H9 (cell line): Measurements from ENCODE around the gene RILPL1. TPM values are rescaled to one million over a fixed set of nuclear protein-coding genes. Genes with fewer than 3 reads are reported as not detected.

ENCODE experiments used
- DNase-seq: peaks from one replicate; pipeline ENCODE4 v3.0.0-alpha.2; 2017
- H2AFZ ChIP-seq: one replicate; pipeline ENCODE4 v1.6.1; 2013; ENCODE audit warnings: mild to moderate bottlenecking, low read length, control low read depth, moderate library complexity
- H2AK5ac ChIP-seq: 2 replicates; pipeline ENCODE4 v1.6.1; 2013; ENCODE audit warnings: low read length, control low read depth, mixed read lengths; ENCODE audit not compliant: insufficient read length
- H2BK120ac ChIP-seq: one replicate; pipeline ENCODE4 v1.6.1; 2013; ENCODE audit warnings: low read depth, mild to moderate bottlenecking, low read length, control low read depth, inconsistent platforms; ENCODE audit not compliant: poor library complexity, severe bottlenecking
- H2BK12ac ChIP-seq: 2 replicates; pipeline ENCODE4 v1.6.1; 2013; ENCODE audit warnings: low read length, control low read depth, mixed read lengths, low read depth; ENCODE audit not compliant: insufficient read length
- H2BK15ac ChIP-seq: 2 replicates; pipeline ENCODE4 v1.6.1; 2013; ENCODE audit warnings: low read depth, low read length, control low read depth
- H2BK20ac ChIP-seq: one replicate; pipeline ENCODE4 v1.6.1; 2013; ENCODE audit warnings: low read depth, mild to moderate bottlenecking, low read length, control low read depth, inconsistent platforms; ENCODE audit not compliant: poor library complexity, severe bottlenecking
- H2BK5ac ChIP-seq: 2 replicates; pipeline ENCODE4 v1.6.1; 2013; ENCODE audit warnings: low read length, control low read depth, mixed read lengths; ENCODE audit not compliant: insufficient read length
- H3K14ac ChIP-seq: 2 replicates; pipeline ENCODE4 v1.6.1; 2013; ENCODE audit warnings: low read length, control low read depth; ENCODE audit not compliant: insufficient read depth
- H3K18ac ChIP-seq: 2 replicates; pipeline ENCODE4 v1.6.1; 2013; ENCODE audit warnings: low read depth, mild to moderate bottlenecking, mixed read lengths, low read length, control low read depth; ENCODE audit not compliant: insufficient read length
- H3K23ac ChIP-seq: 2 replicates; pipeline ENCODE4 v1.6.1; 2013; ENCODE audit warnings: low read length, control low read depth, mixed read lengths, low read depth; ENCODE audit not compliant: insufficient read length
- H3K23me2 ChIP-seq: 2 replicates; pipeline ENCODE4 v1.6.1; 2013; ENCODE audit warnings: low read depth, mild to moderate bottlenecking, mixed read lengths, low read length, control low read depth; ENCODE audit not compliant: insufficient read length, poor library complexity, severe bottlenecking
- H3K27ac ChIP-seq: 2 replicates; pipeline ENCODE4 v1.5.1; 2013; ENCODE audit warnings: low read length, control low read depth, mixed read lengths, low read depth; ENCODE audit not compliant: insufficient read length
- H3K27me3 ChIP-seq: 2 replicates; pipeline ENCODE4 v1.6.1; 2013; ENCODE audit warnings: low read length, control low read depth, inconsistent platforms; ENCODE audit not compliant: insufficient read depth
- H3K4ac ChIP-seq: 2 replicates; pipeline ENCODE4 v1.6.1; 2013; ENCODE audit warnings: low read depth, mild to moderate bottlenecking, control low read depth, inconsistent platforms, low read length, moderate library complexity
- H3K4me1 ChIP-seq: 2 replicates; pipeline ENCODE4 v1.6.1; 2013; ENCODE audit warnings: low read length, control low read depth, inconsistent platforms; ENCODE audit not compliant: insufficient read depth
- H3K4me2 ChIP-seq: 2 replicates; pipeline ENCODE4 v1.6.1; 2013; ENCODE audit warnings: low read length, control low read depth, mixed read lengths; ENCODE audit not compliant: insufficient read length, insufficient read depth
- H3K56ac ChIP-seq: 2 replicates; pipeline ENCODE4 v1.6.1; 2013; ENCODE audit warnings: low read depth, mild to moderate bottlenecking, mixed read lengths, low read length, control low read depth; ENCODE audit not compliant: insufficient read length
- H3K79me1 ChIP-seq: 2 replicates; pipeline ENCODE4 v1.6.1; 2013; ENCODE audit warnings: low read depth, mild to moderate bottlenecking, moderate library complexity, low read length, control low read depth, inconsistent platforms; ENCODE audit not compliant: insufficient read depth, poor library complexity, severe bottlenecking
- H3K79me2 ChIP-seq: 2 replicates; pipeline ENCODE4 v1.6.1; 2013; ENCODE audit warnings: low read length, control low read depth, inconsistent platforms; ENCODE audit not compliant: insufficient read depth
- H3K9ac ChIP-seq: 2 replicates; pipeline ENCODE4 v1.6.1; 2013; ENCODE audit warnings: low read length, control low read depth, mixed read lengths; ENCODE audit not compliant: insufficient read length; ENCODE audit errors: extremely low read depth
- H3K9me3 ChIP-seq: one replicate; pipeline ENCODE4 v1.6.1; 2013; ENCODE audit warnings: low read depth, low read length, inconsistent platforms; ENCODE audit not compliant: control insufficient read depth
- H3T11ph ChIP-seq: one replicate; pipeline ENCODE4 v1.6.1; 2013; ENCODE audit warnings: mild to moderate bottlenecking, low read length, control low read depth, inconsistent platforms
- H4K20me1 ChIP-seq: one replicate; pipeline ENCODE4 v1.6.1; 2013; ENCODE audit not compliant: control insufficient read depth, insufficient read length, insufficient read depth
- H4K5ac ChIP-seq: 2 replicates; pipeline ENCODE4 v1.6.1; 2013; ENCODE audit warnings: low read depth, mild to moderate bottlenecking, mixed read lengths, low read length, control low read depth; ENCODE audit not compliant: insufficient read length
- H4K8ac ChIP-seq: replicated peaks from 2 replicates; pipeline ENCODE4 v1.6.1; 2013; ENCODE audit warnings: low read length, control low read depth, mixed read lengths, low read depth; ENCODE audit not compliant: insufficient read length
- H4K91ac ChIP-seq: 2 replicates; pipeline ENCODE4 v1.6.1; 2013; ENCODE audit warnings: low read depth, mild to moderate bottlenecking, moderate library complexity, mixed read lengths, low read length, control low read depth; ENCODE audit not compliant: insufficient read length
- H3K27ac Mint-ChIP-seq, 3 experiments: 2 replicates in 2 of 3; 3 replicates in 1 of 3; pipeline ENCODE4 v1.8.0; 2020 to 2021; ENCODE audit warnings: mixed read lengths in 3 of 3, mild to moderate bottlenecking in 1 of 3, moderate library complexity in 1 of 3
- H3K27me3 Mint-ChIP-seq: 2 replicates; pipeline ENCODE4 v1.8.0; 2021; ENCODE audit warnings: low read depth, mild to moderate bottlenecking, moderate library complexity, mixed read lengths
- H3K36me3 Mint-ChIP-seq, 3 experiments: 2 replicates in 2 of 3; 3 replicates in 1 of 3; pipeline ENCODE4 v1.8.0; 2020 to 2021; ENCODE audit warnings: low read depth in 3 of 3, mixed read lengths in 3 of 3; ENCODE audit not compliant: insufficient read depth in 1 of 3
- H3K4me1 Mint-ChIP-seq, 2 experiments: 2 replicates each; pipeline ENCODE4 v1.8.0; 2020; ENCODE audit warnings: mixed read lengths in 2 of 2
- H3K4me3 Mint-ChIP-seq, 2 experiments: 2 replicates in 1 of 2; 3 replicates in 1 of 2; pipeline ENCODE4 v1.8.0; 2020 to 2021; ENCODE audit warnings: mild to moderate bottlenecking in 2 of 2, mixed read lengths in 2 of 2, moderate library complexity in 1 of 2
- H3K9me3 Mint-ChIP-seq, 2 experiments: 2 replicates in 1 of 2; 3 replicates in 1 of 2; pipeline ENCODE4 v1.8.0; 2020; ENCODE audit warnings: mild to moderate bottlenecking in 2 of 2, mixed read lengths in 2 of 2, moderate library complexity in 1 of 2
- WGBS: extraction: QIAGEN DNeasy Blood & Tissue Kit; methylation state at CpG from one replicate; pipeline ENCODE4 v1.1.7; 2013; ENCODE audit warnings: missing lambda C conversion rate, low lambda C conversion rate, mixed read lengths; ENCODE audit not compliant: insufficient read length; ENCODE audit errors: extremely low coverage; 5-methylcytosine and 5-hydroxymethylcytosine counted together
- total RNA-seq: library from RNA; stranded (reverse); gene quantifications from 2 replicates; pipeline ENCODE4 v1.2.1, GENCODE V29; 2021
- TF ChIP-seq, protein P1 (sequence below): fragments of 200-600 bp; sonication (generic); conservative IDR thresholded peaks from 3 replicates; pipeline ENCODE4 v1.8.0; 2021; ENCODE audit warnings: antibody characterized with exemption, mild to moderate bottlenecking

RILPL1 gene
- total RNA-seq, 1 experiment from 2014 or later: 8.1 TPM

DNA sequence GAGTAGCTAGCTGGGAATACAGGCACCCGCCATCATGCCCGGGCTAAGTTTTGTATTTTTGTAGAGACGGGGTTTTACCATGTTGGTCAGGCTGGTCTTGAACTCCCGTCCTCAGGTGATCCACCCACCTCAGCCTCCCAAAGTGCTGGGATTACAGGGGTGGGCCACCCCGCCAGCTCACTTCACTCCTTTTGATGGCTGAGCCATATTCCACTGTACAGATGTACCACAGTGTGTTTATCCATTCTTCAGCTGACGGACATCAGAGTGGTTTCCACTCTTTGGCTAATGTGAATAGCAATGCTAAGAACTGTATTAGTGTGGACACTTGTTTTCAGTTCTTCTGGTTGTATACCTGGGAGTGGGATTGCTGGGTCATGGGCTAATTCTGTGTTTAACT is 46.1 kb downstream of the RILPL1 start:
- Histone ChIP-seq H4K91ac (no peak overlapping the region), H2BK20ac (no peak overlapping the region), H3K14ac (no peak overlapping the region), H4K20me1 (no peaks in the 10 kb centered on the region), H3T11ph (no peak overlapping the region), H3K56ac (no peak overlapping the region), H3K79me2 (no peaks in the 10 kb centered on the region), H3K18ac (no peak overlapping the region), H3K4ac (no peak overlapping the region), H3K27me3 (no peaks in the 10 kb centered on the region), H4K5ac (no peak overlapping the region), H4K8ac (no peak overlapping the region), H2BK120ac (no peak overlapping the region), H3K9ac (no peak overlapping the region), H3K23ac (no peak overlapping the region), H3K79me1 (no peaks in the 10 kb centered on the region), H2AFZ (no peak overlapping the region), H2BK5ac (no peak overlapping the region), H3K23me2 (no peaks in the 10 kb centered on the region), H2BK15ac (no peak overlapping the region), H3K27ac (no peak overlapping the region), H2AK5ac (no peak overlapping the region), H3K4me1 (no peaks in the 10 kb centered on the region), H2BK12ac (no peak overlapping the region), H3K4me2 (no peak overlapping the region), H3K9me3 (no peaks in the 10 kb centered on the region)
- no peak overlapping the region for H3K27ac Mint-ChIP-seq
- TF ChIP-seq, protein P1, sequence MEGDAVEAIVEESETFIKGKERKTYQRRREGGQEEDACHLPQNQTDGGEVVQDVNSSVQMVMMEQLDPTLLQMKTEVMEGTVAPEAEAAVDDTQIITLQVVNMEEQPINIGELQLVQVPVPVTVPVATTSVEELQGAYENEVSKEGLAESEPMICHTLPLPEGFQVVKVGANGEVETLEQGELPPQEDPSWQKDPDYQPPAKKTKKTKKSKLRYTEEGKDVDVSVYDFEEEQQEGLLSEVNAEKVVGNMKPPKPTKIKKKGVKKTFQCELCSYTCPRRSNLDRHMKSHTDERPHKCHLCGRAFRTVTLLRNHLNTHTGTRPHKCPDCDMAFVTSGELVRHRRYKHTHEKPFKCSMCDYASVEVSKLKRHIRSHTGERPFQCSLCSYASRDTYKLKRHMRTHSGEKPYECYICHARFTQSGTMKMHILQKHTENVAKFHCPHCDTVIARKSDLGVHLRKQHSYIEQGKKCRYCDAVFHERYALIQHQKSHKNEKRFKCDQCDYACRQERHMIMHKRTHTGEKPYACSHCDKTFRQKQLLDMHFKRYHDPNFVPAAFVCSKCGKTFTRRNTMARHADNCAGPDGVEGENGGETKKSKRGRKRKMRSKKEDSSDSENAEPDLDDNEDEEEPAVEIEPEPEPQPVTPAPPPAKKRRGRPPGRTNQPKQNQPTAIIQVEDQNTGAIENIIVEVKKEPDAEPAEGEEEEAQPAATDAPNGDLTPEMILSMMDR: no peak
- no peak for DNase-seq
- peaks cover 7 to 13% of the 10 kb centered on the region in 2 experiments for H3K4me1 Mint-ChIP-seq
- H3K36me3 Mint-ChIP-seq: peaks cover 0 to 2% (median 0%) of the 10 kb centered on the region in 3 experiments; a peak in 2 of 7 replicates
- H3K4me3 Mint-ChIP-seq: no peak overlapping the region
- no CpG with 5 or more reads among the region's 6 CpGs for WGBS
- H3K9me3 Mint-ChIP-seq: no peaks in the 10 kb centered on the region
- no peaks in the 10 kb centered on the region for H3K27me3 Mint-ChIP-seq
